T-helper 2 cell treated with Interferon-gamma antibody and Interleukin-4, amounts not matched to agents 100 ng/mL and 5 ng/mL, for 36 hours (primary cell): ENCODE results near the gene PAK6. TPM values are rescaled to one million over a fixed set of nuclear protein-coding genes. Genes with fewer than 3 reads are reported as not detected.

Experiments
- intact Hi-C: fragments of 100-400 bp; cut with micrococcal nuclease; formaldehyde crosslinking; loops from one replicate; pipeline ENCODE4 v1.15.1; 2023
- total RNA-seq: library from RNA; stranded (reverse); gene quantifications from 2 replicates; pipeline ENCODE4 v1.2.3, GENCODE V29; 2022

Gene PAK6
- total RNA-seq, 1 donor from 2014 or later: 0.43 TPM

GRCh38 chr15:40306908-40307307 lies 68.0 kb downstream of the PAK6 start:
- intact Hi-C loops: loop anchor here (1.0 kb wide), 2 partner anchors 16 to 25 kb away; partner anchors contain the start of gene INAFM2

GRCh38 chr15:40307421-40308211 lies 68.8 kb downstream of the PAK6 start, which contains the start of gene PLCB2:
PLCB2 (minus strand) TSS chr15:40307935; CDS start chr15:40307672, 263 bp downstream.
- intact Hi-C loops: loop anchor here (1.0 kb wide), 2 partner anchors 16 to 25 kb away; partner anchors contain the start of gene INAFM2

GRCh38 chr15:40309344-40309862 lies 70.5 kb downstream of the PAK6 start:
- intact Hi-C loops: no loop called here

GRCh38 chr15:40310001-40310959 lies 71.4 kb downstream of the PAK6 start:
- intact Hi-C loops: loop anchor here (1.0 kb wide), 1 partner anchor 31 kb away; no protein-coding TSS in a partner anchor

GRCh38 chr15:40310993-40311392 lies 72.1 kb downstream of the PAK6 start:
- intact Hi-C loops: loop anchor here (1.0 kb wide), 1 partner anchor 32 kb away; no protein-coding TSS in a partner anchor

- intact Hi-C loops: no loop called here
Measured at GRCh38 chr15:40312370-40313158, 73.7 kb downstream of the PAK6 start.

- intact Hi-C loops: no loop called here
Measured at GRCh38 chr15:40313531-40314398, 74.9 kb downstream of the PAK6 start.

GRCh38 chr15:40314723-40315276 lies 75.9 kb downstream of the PAK6 start:
- intact Hi-C loops: no loop called here

- intact Hi-C loops: no loop called here
Measured at GRCh38 chr15:40316931-40317330, 78.1 kb downstream of the PAK6 start.

- intact Hi-C loops: no loop called here
Measured at GRCh38 chr15:40317580-40317979, 78.7 kb downstream of the PAK6 start.

- intact Hi-C loops: loop anchor here (10.0 kb wide), 1 partner anchor 914 kb away; the partner anchor contains the start of genes CHP1 and EXD1
Measured at GRCh38 chr15:40320409-40320808, 81.5 kb downstream of the PAK6 start.

GRCh38 chr15:40320931-40321371 lies 82.1 kb downstream of the PAK6 start:
- intact Hi-C loops: loop anchor here (1.0 to 10.0 kb wide), 2 partner anchors 17 to 914 kb away; partner anchors contain the start of genes CHP1 and EXD1

- intact Hi-C loops: loop anchor here (1.0 to 10.0 kb wide), 2 partner anchors 15 to 912 kb away; partner anchors contain the start of genes CHP1, EXD1 and PLCB2
Measured at GRCh38 chr15:40322531-40323238, 83.8 kb downstream of the PAK6 start.

- intact Hi-C loops: loop anchor here (1.0 to 10.0 kb wide), 2 partner anchors 16 to 911 kb away; partner anchors contain the start of genes CHP1, EXD1 and PLCB2
Measured at GRCh38 chr15:40323239-40323952, 84.5 kb downstream of the PAK6 start, which contains the start of gene INAFM2. INAFM2 (plus strand) TSS chr15:40323692; CDS start chr15:40324056, 364 bp downstream.

- intact Hi-C loops: loop anchor here (1.0 to 10.0 kb wide), 2 partner anchors 17 to 911 kb away; partner anchors contain the start of genes CHP1, EXD1 and PLCB2
Measured at GRCh38 chr15:40323953-40324937, 85.4 kb downstream of the PAK6 start.

GRCh38 chr15:40325188-40325587 lies 86.3 kb downstream of the PAK6 start:
- intact Hi-C loops: loop anchor here (10.0 kb wide), 1 partner anchor 910 kb away; the partner anchor contains the start of genes CHP1 and EXD1
